WTC11 (cell line): ENCODE data around the gene LAIR2. TPM values are rescaled to one million over a fixed set of nuclear protein-coding genes. Genes with fewer than 3 reads are reported as not detected.

Source experiments
- ATAC-seq: fragments of 200-7000 bp; cut with Tn5 transposase; 2 replicates; pipeline ENCODE4 v1.10.0; 2021; ENCODE audit warnings: mild to moderate bottlenecking, moderate library complexity
- CTCF ChIA-PET: fragments of 300-600 bp; sonication (Branson Sonifier 250); formaldehyde crosslinking; loops from one replicate; lab custom pipeline; 2021; ENCODE audit warnings: antibody characterized with exemption; lab: Charles Lee
- POLR2A ChIA-PET: fragments of 350-600 bp; sonication (Branson Sonifier 250); formaldehyde crosslinking; loops from one replicate; lab custom pipeline; 2021; ENCODE audit warnings: antibody characterized with exemption; lab: Charles Lee
- DNase-seq: peaks from one replicate; pipeline ENCODE4 v3.0.0; 2021; ENCODE audit warnings: low spot score
- H3K27ac Mint-ChIP-seq: 2 replicates; pipeline ENCODE4 v1.8.0; 2021; ENCODE audit warnings: mixed read lengths
- H3K27me3 Mint-ChIP-seq: 2 replicates; pipeline ENCODE4 v1.8.0; 2021; ENCODE audit warnings: low read depth, mild to moderate bottlenecking, moderate library complexity, mixed read lengths
- H3K36me3 Mint-ChIP-seq: 2 replicates; pipeline ENCODE4 v1.8.0; 2021; ENCODE audit warnings: mixed read lengths
- H3K4me1 Mint-ChIP-seq: 2 replicates; pipeline ENCODE4 v1.8.0; 2022; ENCODE audit warnings: mixed read lengths
- H3K4me3 Mint-ChIP-seq: 2 replicates; pipeline ENCODE4 v1.8.0; 2021; ENCODE audit warnings: mild to moderate bottlenecking, moderate library complexity, mixed read lengths
- H3K9me3 Mint-ChIP-seq: 2 replicates; pipeline ENCODE4 v1.8.0; 2021; ENCODE audit warnings: mixed read lengths
- CREM ChIP-seq: sonication (generic); formaldehyde crosslinking; IDR thresholded peaks from 2 replicates; pipeline ENCODE4 v1.8.1; 2022; ENCODE audit warnings: mild to moderate bottlenecking, missing genetic modification reagents, moderate library complexity
- ETV6 ChIP-seq: sonication (generic); formaldehyde crosslinking; IDR thresholded peaks from 2 replicates; pipeline ENCODE4 v1.8.1; 2022; ENCODE audit warnings: mild to moderate bottlenecking, missing genetic modification reagents
- IRF2 ChIP-seq: sonication (generic); formaldehyde crosslinking; IDR thresholded peaks from 2 replicates; pipeline ENCODE4 v1.8.0; 2022; ENCODE audit warnings: low read depth, missing genetic modification reagents, borderline replicate concordance
- JAZF1 ChIP-seq: fragments of 250-450 bp; sonication (Bioruptor Pico); IDR thresholded peaks from 2 replicates; pipeline ENCODE4 v1.9.0; 2021; ENCODE audit warnings: moderate library complexity, mild to moderate bottlenecking, inconsistent platforms
- MYBL2 ChIP-seq: sonication (generic); formaldehyde crosslinking; IDR thresholded peaks from 2 replicates; pipeline ENCODE4 v1.8.1; 2023; ENCODE audit warnings: mild to moderate bottlenecking, moderate library complexity, missing genetic modification reagents
- TEAD1 ChIP-seq: sonication (generic); formaldehyde crosslinking; IDR thresholded peaks from 2 replicates; pipeline ENCODE4 v1.8.0; 2022; ENCODE audit warnings: mild to moderate bottlenecking, missing genetic modification reagents
- TEAD4 ChIP-seq: sonication (generic); formaldehyde crosslinking; IDR thresholded peaks from 2 replicates; pipeline ENCODE4 v1.8.0; 2022; ENCODE audit warnings: mild to moderate bottlenecking, missing genetic modification reagents
- ZBTB21 ChIP-seq: sonication (generic); formaldehyde crosslinking; IDR thresholded peaks from 2 replicates; pipeline ENCODE4 v1.8.1; 2023; ENCODE audit warnings: mild to moderate bottlenecking, missing genetic modification reagents, borderline replicate concordance
- ZNF263 ChIP-seq: sonication (generic); formaldehyde crosslinking; IDR thresholded peaks from 2 replicates; pipeline ENCODE4 v1.8.1; 2022; ENCODE audit warnings: low read depth, mild to moderate bottlenecking, moderate library complexity, missing genetic modification reagents
- ZNF281 ChIP-seq: sonication (generic); formaldehyde crosslinking; IDR thresholded peaks from 2 replicates; pipeline ENCODE4 v1.8.0; 2023; ENCODE audit warnings: mild to moderate bottlenecking, missing genetic modification reagents
- ZNF423 ChIP-seq: fragments of 250-450 bp; sonication (Bioruptor Pico); IDR thresholded peaks from 2 replicates; pipeline ENCODE4 v2.1.2; 2022; ENCODE audit warnings: mild to moderate bottlenecking, moderate library complexity
- ZNF512 ChIP-seq: sonication (generic); formaldehyde crosslinking; IDR thresholded peaks from 2 replicates; pipeline ENCODE4 v1.8.1; 2022; ENCODE audit warnings: missing genetic modification reagents, borderline replicate concordance
- total RNA-seq: library from RNA; stranded (reverse); gene quantifications from 3 replicates; pipeline ENCODE4 v1.2.3, GENCODE V29; 2021
- TF ChIP-seq, protein P1 (sequence below): sonication (generic); formaldehyde crosslinking; IDR thresholded peaks from 2 replicates; pipeline ENCODE4 v1.8.1; 2022; ENCODE audit warnings: low read depth, mild to moderate bottlenecking, moderate library complexity, missing genetic modification reagents, borderline replicate concordance
- TF ChIP-seq, protein P2 (sequence below): sonication (generic); formaldehyde crosslinking; IDR thresholded peaks from 2 replicates; pipeline ENCODE4 v1.8.1; 2023; ENCODE audit warnings: mild to moderate bottlenecking, missing genetic modification reagents
- TF ChIP-seq, protein P3 (sequence below): sonication (generic); formaldehyde crosslinking; IDR thresholded peaks from 2 replicates; pipeline ENCODE4 v1.8.1; 2022; ENCODE audit warnings: mild to moderate bottlenecking, missing genetic modification reagents, moderate library complexity, borderline replicate concordance
- TF ChIP-seq, protein P4 (sequence below): sonication (generic); formaldehyde crosslinking; IDR thresholded peaks from 2 replicates; pipeline ENCODE4 v1.8.1; 2023; ENCODE audit warnings: mild to moderate bottlenecking, missing genetic modification reagents, moderate library complexity
- TF ChIP-seq, protein P5 (sequence below): sonication (generic); formaldehyde crosslinking; IDR thresholded peaks from 2 replicates; pipeline ENCODE4 v1.8.1; 2022; ENCODE audit warnings: low read depth, missing genetic modification reagents, borderline replicate concordance
- TF ChIP-seq, protein P6 (sequence below): sonication (generic); formaldehyde crosslinking; IDR thresholded peaks from 2 replicates; pipeline ENCODE4 v1.8.1; 2023; ENCODE audit warnings: mild to moderate bottlenecking, missing genetic modification reagents, moderate library complexity

Gene LAIR2
- total RNA-seq, 1 experiment from 2014 or later = not detected

GRCh38 chr19:54518844-54519243 is 16.2 kb downstream of the LAIR2 start:
- TF ChIP-seq JAZF1 (CRISPR knock-in tag) = no peak
- TF ChIP-seq, protein P1, sequence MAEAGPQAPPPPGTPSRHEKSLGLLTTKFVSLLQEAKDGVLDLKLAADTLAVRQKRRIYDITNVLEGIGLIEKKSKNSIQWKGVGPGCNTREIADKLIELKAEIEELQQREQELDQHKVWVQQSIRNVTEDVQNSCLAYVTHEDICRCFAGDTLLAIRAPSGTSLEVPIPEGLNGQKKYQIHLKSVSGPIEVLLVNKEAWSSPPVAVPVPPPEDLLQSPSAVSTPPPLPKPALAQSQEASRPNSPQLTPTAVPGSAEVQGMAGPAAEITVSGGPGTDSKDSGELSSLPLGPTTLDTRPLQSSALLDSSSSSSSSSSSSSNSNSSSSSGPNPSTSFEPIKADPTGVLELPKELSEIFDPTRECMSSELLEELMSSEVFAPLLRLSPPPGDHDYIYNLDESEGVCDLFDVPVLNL = no peak
- TF ChIP-seq IRF2 (CRISPR knock-in tag) = no peak
- TF ChIP-seq, protein P2, sequence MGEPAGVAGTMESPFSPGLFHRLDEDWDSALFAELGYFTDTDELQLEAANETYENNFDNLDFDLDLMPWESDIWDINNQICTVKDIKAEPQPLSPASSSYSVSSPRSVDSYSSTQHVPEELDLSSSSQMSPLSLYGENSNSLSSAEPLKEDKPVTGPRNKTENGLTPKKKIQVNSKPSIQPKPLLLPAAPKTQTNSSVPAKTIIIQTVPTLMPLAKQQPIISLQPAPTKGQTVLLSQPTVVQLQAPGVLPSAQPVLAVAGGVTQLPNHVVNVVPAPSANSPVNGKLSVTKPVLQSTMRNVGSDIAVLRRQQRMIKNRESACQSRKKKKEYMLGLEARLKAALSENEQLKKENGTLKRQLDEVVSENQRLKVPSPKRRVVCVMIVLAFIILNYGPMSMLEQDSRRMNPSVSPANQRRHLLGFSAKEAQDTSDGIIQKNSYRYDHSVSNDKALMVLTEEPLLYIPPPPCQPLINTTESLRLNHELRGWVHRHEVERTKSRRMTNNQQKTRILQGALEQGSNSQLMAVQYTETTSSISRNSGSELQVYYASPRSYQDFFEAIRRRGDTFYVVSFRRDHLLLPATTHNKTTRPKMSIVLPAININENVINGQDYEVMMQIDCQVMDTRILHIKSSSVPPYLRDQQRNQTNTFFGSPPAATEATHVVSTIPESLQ (CRISPR knock-in tag) = no peak
- TF ChIP-seq TEAD1 (CRISPR knock-in tag) = no peak
- H3K27me3 Mint-ChIP-seq = peaks cover 34% of the 10 kb centered on the region
- H3K9me3 Mint-ChIP-seq = peaks cover 73% of the 10 kb centered on the region
- peaks cover 47% of the 10 kb centered on the region for H3K36me3 Mint-ChIP-seq
- H3K27ac Mint-ChIP-seq = no peak overlapping the region
- H3K4me3 Mint-ChIP-seq = no peak overlapping the region
- H3K4me1 Mint-ChIP-seq = no peaks in the 10 kb centered on the region
- ChIA-PET CTCF (interaction anchor here (0.6 kb wide), 1 partner anchor 1134 kb away, joined by 3 read pairs; no protein-coding TSS in a partner anchor), POLR2A (no interaction called here)
- DNase-seq (no peak), ATAC-seq (no peak)

DNA sequence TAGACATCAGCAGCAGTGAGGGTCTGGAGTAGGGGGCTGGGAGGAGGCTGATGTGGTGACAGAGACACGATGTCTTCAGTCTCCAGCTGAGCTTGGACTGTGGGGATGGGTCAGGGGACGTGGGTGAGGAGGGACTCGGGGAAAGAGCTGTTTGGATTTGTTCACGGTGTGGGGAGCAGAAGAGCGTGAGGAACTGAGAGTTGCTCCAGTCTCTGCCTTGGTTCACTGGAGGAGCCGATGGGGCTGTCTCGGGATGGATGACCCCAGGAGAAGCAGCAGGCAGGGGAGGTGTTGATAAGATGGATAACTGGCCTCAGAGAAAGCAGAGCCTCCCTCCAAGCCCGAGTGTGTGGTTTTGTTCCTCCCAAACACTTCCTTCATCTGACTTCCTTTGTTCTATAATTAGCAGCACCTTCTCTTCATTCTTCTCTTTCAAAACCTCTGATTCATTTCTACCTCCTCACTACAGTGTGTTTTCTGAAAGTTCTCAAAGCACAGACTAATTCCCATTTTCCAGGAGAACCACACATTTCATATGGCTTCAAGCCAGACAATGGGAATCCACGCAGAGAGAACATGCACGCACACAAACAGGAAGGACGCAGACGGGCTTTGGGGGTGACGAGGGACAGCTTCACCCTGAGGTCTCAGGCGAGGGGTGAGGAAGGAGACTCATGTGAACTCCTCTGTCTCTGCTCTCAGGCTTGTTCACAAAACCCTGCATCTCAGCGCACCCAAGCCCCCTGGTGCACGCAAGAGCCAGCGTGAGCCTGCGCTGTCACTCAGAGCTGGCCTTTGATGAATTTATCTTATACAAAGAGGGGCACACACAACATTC is 18.6 kb downstream of the LAIR2 start:
- Mint-ChIP-seq H3K4me3 (no peak overlapping the region), H3K27me3 (peaks cover 26% of the 10 kb centered on the region), H3K9me3 (peaks cover 78% of the 10 kb centered on the region), H3K36me3 (peaks cover 55% of the 10 kb centered on the region), H3K27ac (no peak overlapping the region), H3K4me1 (no peaks in the 10 kb centered on the region)
- DNase-seq = no peak
- ChIA-PET CTCF (no interaction called here), POLR2A (no interaction called here)
- no peak for ATAC-seq
- no peak for TF ChIP-seq ZNF263 (CRISPR knock-in tag)
- no peak for TF ChIP-seq MYBL2 (CRISPR knock-in tag)
- TF ChIP-seq TEAD4 (CRISPR knock-in tag) = no peak
- TF ChIP-seq ZNF281 (CRISPR knock-in tag) = no peak
- TF ChIP-seq, protein P3, sequence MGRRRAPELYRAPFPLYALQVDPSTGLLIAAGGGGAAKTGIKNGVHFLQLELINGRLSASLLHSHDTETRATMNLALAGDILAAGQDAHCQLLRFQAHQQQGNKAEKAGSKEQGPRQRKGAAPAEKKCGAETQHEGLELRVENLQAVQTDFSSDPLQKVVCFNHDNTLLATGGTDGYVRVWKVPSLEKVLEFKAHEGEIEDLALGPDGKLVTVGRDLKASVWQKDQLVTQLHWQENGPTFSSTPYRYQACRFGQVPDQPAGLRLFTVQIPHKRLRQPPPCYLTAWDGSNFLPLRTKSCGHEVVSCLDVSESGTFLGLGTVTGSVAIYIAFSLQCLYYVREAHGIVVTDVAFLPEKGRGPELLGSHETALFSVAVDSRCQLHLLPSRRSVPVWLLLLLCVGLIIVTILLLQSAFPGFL = no peak
- TF ChIP-seq, protein P4, sequence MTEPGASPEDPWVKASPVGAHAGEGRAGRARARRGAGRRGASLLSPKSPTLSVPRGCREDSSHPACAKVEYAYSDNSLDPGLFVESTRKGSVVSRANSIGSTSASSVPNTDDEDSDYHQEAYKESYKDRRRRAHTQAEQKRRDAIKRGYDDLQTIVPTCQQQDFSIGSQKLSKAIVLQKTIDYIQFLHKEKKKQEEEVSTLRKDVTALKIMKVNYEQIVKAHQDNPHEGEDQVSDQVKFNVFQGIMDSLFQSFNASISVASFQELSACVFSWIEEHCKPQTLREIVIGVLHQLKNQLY (CRISPR knock-in tag) = no peak
- no peak for TF ChIP-seq CREM (CRISPR knock-in tag)
- no peak for TF ChIP-seq ETV6 (CRISPR knock-in tag)
- TF ChIP-seq, protein P5, sequence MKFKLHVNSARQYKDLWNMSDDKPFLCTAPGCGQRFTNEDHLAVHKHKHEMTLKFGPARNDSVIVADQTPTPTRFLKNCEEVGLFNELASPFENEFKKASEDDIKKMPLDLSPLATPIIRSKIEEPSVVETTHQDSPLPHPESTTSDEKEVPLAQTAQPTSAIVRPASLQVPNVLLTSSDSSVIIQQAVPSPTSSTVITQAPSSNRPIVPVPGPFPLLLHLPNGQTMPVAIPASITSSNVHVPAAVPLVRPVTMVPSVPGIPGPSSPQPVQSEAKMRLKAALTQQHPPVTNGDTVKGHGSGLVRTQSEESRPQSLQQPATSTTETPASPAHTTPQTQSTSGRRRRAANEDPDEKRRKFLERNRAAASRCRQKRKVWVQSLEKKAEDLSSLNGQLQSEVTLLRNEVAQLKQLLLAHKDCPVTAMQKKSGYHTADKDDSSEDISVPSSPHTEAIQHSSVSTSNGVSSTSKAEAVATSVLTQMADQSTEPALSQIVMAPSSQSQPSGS (CRISPR knock-in tag) = no peak
- no peak for TF ChIP-seq ZBTB21
- TF ChIP-seq, protein P2 (CRISPR knock-in tag) = no peak
- TF ChIP-seq JAZF1 (CRISPR knock-in tag) = no peak
- no peak for TF ChIP-seq ZNF423 (CRISPR knock-in tag)
- no peak for TF ChIP-seq ZNF512 (CRISPR knock-in tag)
- TF ChIP-seq, protein P6, sequence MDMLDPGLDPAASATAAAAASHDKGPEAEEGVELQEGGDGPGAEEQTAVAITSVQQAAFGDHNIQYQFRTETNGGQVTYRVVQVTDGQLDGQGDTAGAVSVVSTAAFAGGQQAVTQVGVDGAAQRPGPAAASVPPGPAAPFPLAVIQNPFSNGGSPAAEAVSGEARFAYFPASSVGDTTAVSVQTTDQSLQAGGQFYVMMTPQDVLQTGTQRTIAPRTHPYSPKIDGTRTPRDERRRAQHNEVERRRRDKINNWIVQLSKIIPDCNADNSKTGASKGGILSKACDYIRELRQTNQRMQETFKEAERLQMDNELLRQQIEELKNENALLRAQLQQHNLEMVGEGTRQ (CRISPR knock-in tag) = no peak
